Islet of Langerhans (tissue), 1 donor: ENCODE results near the gene PTH1R.

Source experiments
- FAIRE-seq: peaks from one replicate; lab custom pipeline; 2011; peaks lifted over from hg19 to GRCh38; lab: Jason Lieb, UNC

PTH1R gene

DNA sequence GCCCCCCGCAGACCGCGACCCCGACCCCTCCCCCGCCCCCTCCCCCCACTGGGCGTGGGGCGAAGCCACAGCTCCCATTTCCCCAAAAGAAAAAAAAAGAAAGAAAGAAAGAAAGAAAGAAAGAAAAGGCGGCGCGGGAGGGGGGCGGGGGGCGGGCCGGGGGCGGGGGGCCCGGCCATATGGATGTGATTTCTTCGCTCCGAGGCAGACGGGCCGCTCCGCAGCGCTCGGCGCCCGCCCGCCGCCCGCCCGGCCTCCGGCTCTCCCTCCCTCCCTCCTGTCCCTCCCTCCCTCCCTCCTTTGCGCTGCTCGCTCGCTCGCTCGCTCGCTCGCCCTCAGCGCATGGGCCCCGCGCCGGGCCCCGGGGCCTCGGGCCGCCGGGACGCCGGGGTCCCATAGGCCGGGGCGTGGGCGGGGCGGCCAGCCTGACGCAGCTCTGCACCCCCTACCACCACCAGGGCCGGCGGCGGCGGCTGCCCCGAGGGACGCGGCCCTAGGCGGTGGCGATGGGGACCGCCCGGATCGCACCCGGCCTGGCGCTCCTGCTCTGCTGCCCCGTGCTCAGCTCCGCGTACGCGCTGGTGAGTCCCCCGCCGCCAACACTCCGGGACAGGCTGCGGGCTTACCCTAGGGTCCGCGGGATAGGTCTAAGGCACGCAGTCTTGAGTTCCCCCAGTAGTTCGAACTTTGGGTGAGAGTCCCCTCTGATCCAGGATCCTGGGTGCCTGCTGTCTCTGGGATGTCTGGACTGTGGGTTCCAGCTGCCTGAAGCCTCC is 5.7 kb downstream of the PTH1R start:
- FAIRE-seq: no peak

DNA sequence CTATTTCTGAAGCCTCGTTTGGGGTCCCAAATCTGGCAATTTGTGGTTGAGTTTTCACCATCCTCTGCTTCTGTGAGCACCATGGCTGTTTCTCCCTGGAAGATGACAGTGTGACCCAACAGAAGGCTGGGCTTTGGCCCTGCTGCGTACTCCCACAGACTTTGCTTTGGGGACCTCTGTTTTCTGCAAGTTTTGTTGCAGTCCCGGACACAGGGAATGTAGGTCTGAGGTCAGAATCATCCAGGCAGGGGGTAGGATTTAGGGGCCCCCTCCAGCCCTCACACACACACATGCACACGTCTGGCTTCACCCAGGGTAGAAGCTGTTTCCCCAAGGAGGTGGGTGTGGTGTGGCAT is 6.3 kb downstream of the PTH1R start:
- no peak for FAIRE-seq

DNA sequence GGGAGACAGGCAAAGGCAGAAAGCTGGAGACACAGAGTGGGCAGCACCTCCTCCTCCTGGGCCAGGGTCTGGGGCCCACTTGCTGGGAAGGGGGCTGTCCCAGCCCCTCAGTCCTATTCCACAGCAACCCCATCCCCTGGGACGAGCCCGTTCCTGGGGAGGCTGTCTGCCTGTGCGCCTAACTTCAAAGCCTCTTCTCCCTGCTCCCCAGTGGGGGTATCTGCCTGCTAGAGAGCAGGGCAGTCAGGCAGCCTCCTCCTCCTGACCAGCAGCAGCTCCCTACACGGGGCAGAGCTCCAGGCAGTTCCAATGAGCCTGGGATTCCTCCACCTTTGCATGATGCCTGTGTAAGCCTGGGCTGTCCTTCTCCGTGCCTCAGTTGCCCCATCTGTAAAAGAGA is 6.9 kb downstream of the PTH1R start:
- FAIRE-seq: no peak

DNA sequence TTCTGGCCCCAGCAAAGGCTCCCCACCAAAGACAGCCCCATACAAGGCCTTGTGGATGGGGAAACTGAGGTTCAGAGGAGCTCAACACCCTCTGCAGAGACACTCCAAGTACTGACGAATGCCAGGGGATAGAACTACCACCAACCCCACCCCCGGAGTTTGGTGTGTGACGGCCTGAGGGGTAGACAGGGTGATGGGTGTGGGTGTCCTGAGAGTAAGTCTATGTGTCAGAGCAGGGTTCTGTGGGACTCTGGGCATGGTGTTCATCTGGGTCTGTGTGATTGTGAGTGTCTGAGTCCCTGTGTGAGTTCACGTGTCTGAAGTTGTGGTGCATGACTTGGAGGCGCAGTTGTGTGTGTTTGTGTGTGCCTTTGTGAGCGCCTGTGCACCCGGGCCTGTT is 7.4 kb downstream of the PTH1R start:
- FAIRE-seq: no peak

DNA sequence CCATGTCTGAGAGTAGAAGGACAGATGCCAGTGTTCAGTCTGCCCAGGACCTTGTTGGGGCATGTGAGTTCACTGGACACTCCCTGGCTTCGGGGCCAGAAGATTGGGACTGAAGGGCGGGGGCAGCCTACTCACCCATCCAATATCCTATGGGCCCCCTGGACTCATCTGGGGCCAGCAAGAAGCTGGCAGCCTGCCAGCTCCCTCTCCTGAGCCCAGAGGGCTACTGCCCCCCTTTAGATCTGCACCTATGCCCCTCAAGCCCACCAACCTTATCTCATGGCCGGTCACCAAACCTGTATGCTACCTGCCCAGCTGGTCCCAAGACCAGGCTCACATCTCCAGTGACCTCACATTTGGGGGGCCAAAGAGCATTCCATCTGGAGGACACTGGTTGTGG is 8.1 kb downstream of the PTH1R start:
- no peak for FAIRE-seq

DNA sequence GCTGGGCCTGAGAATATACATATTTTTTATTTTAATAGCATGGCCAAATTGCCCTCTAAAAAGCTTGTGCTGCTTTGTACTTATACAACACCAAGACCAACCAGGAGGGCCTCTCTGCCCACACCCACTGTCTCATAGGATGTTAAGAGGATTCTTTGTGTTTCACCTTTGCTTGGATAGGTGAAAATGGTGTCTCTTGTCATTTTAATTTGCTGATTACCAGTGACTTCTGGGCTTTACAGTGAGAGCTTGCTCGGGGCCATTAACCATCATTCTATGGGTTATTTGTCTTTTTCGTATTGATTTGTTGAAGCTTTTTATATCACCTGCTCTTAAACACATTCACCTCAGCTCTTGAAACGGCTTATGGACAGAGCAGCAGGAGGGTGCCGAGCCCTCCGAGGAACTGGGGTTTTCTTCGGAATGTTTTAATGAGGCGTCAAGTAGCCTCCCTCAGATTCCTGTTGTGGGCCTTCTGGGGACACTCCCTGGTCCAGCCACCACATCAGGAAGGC is 10.5 kb downstream of the PTH1R start:
- FAIRE-seq: no peak

DNA sequence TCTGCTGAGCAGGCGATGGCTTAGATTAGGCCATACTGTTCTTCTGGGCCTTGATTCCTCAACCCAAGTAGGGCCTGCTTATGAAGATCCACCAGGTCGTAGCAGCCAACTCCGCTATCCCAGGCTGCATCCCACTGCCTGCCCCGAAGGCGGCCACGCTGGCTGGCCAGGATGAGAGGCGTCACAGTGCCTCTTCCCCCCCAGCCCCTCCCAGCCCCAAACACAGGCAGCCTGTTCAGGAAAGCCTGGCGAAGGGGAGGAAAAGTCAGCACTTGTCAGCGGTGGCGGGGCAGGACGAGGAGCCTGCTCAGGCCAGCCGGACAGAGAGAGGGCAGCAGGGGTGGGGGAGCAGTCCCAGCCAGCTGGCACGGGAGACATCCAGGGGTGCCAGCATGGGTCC is 11.2 kb downstream of the PTH1R start:
- no peak for FAIRE-seq

DNA sequence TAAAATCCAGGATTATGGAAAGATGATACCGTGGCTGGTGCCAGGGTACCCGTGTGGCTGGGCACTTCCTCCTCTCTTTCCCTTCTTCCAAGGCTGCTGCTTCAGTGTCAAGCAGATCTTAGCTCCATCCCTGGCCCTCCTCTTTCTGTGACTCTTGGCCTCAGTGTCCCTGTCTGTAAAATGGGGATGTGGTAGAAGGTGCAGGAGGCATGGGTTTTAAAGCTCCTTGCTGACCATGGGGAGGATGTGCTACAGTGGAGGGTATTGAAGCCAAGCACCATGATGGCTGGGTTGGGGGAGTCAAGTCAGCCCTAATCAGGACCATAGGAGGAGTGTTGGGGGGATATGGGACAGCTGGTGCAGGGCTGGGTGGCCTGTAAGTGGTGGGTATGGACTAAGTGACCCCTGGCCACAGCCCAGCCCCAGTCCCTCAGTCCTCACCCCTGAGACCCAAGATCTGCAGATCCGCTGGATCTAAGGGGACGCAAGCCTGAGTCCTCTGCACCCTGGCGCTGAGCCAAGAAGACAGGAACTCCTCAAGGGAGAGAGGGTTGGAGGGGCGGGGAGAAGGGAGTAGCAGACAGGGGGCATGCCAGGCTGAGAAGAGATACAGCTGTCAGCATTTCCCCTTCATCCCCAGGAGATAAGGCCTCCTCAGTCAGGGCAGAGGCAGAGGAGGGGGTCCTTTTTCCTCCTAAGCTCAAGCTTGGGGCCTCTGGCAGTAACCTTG is 12.0 kb downstream of the PTH1R start:
- FAIRE-seq: no peak

DNA sequence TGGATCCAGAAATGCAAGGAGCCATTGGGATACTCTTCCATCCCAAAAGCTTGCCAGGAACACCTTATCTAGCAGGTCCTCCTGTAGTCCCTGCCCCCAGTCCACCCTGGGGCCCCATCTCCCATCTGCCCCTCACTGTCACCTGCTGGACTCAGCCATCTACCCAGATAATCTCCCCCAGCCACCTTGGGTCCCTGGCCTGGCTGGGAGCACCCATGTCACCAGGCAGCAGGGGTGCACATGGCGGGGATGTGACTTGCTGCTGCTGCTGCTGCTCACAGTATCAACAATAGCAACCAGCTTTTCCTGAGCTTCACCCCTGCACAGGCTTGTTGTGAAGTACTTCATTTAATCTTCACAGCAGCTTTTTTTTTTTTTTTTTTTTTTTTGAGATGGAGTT is 12.6 kb downstream of the PTH1R start:
- no peak for FAIRE-seq

DNA sequence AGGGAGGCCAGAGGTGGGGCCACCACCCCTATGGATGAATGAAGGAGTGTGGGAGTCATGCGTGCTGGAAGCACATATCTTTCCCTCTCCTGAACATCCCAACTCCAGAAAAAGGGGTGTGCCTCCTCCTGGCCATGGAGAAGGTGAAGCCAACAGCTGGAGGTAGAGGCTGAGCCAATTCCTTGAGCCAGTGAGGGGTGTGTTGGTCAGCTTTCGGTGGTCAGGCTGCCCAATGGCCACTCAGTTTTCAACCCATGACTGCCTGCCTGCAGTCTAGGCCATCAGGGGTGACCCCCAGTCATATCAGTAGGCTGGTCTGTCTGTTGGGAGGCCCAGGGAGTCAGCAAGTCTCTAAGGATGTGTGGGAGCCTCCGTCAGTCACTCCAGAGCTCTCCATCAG is 13.6 kb downstream of the PTH1R start:
- FAIRE-seq: no peak

DNA sequence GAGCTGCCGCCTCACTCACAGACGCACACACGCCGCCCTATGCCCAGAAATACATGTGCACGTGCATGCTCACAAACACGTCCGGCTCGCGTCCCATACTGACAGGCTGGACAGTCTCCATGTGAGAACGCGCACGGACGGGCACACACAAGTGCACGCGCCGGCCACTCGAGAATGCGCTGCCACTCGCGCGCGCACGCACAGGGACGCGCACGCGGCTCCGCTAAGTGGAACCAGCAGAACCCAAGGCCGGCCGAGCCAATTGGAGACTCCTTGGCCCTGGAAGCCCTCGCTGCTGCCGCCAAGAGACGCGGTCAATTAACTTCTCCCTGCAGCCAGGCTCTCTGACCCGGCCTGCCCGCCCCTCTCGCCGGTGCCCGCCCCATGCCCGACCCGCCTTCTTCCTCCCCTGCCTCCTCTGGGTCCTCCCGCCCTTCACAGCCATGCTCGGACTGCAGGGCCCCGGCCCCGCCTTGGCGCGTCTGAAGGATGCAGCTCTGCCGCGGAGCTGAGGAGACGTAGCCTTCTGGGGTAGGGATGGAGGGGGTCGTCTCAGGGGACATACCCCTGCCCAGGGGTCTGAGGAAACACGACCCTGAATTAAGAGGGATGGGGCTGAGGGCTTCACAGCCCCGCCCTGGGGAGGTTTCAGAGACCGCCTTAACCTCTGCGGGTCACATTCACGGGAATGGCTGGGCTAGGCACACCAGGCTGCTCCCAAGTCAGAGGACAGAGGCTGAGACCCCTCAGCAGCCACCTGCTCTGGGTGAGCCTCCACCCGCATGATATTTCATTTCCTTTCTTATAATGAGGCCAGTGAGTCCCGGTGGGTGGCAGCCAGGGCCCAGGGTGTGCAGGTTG is 15.0 kb downstream of the PTH1R start:
- FAIRE-seq: no peak

DNA sequence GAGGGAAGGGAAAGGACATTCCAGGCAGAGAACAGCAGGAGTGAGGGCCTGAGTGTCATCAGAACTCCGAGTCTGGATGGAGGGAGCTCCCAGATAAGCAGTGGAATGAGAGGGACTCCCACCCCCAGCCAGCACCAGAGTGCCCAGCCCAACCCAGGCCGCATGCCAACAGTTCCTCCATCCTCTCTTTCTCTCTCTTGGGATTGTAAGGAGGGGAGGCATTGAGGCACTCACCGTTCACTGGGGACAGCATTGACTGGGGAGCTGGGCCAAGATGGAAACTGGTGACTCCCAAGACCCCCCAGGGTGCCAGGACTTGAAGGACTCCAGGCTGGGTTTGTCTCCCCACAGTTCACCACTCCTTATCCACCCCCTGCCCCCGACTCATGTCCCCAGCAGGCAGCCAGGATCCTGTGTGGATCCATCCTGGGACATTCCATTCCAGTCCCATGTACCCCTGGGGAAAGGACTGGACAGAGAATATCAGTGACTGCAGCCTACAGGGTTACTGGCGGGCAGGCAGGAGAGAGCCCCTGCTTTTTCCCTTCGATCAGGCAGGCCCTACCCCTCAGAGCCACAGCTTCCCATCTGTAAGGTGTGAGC is 15.7 kb downstream of the PTH1R start:
- no peak for FAIRE-seq

DNA sequence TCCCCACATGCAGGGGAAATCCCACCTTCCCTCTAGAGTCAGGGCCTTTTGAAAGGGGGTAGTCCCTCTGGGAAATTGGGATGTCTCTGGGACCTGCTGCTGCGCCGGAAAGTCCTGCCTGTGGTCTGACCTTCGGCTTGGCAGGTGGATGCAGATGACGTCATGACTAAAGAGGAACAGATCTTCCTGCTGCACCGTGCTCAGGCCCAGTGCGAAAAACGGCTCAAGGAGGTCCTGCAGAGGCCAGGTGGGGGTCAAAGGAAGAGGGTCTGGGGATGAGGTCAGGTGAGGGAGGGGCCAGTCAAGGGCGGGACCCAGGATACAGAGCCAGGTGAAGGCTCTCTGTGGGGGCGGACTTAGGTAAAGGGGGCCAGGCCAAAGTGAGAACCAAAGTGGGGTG is 16.2 kb downstream of the PTH1R start:
- FAIRE-seq: no peak

DNA sequence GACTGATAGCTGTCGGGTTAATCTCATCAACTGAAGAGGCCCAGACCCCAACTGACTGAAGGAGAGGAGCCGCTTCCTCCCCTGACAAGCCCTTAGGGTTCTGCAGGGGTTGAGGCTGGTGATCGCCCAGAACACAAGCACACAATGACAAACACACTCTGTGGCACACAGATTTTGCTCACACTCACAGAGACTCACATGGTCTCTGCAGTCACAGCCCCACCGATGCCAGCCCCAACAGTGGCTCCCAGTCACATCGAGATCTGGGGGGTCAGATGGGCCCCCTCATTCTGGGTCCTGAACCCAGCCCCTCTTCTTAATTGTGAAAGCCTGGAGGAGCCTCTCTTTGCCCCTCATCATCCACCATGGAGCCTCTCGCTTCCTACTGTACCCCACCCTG is 16.7 kb downstream of the PTH1R start:
- no peak for FAIRE-seq

DNA sequence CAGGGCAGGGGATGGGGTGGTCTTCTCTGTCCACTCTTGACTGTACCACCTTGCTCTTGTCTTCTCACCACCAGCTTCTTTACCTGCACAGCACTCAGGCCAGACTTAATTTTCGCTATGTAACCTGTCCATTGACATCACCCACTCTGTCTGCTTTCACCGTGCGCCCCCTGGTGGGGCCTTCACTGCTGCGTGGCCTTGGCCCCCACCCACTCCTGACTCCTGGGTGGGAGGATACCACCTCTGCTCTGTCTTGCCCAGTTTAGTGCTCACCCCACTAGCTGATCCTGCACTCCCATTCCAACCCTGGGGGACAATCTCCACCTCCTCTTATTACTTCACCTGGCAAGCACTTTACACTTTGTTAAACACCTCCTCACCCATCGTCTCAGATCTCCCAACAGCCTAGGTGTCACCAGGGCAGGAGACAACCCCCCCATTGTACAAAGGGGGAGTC is 17.7 kb downstream of the PTH1R start:
- FAIRE-seq: no peak

DNA sequence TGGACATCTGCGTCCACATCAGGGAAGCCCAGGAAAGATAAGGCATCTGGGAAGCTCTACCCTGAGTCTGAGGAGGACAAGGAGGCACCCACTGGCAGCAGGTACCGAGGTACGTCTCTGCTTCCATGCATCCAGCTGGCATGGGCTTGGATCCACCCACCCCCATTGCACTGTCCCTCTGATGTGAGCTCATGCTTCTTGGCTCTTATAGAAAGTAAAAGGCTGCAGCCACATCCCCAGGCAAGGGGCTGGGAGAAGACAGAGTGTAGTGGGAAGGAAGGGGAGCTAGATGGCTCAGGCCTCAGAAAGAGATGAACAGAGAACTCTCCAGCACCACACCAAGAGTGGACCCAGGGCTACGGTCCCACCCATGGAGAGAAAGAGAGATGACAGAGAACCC is 18.2 kb downstream of the PTH1R start:
- no peak for FAIRE-seq

DNA sequence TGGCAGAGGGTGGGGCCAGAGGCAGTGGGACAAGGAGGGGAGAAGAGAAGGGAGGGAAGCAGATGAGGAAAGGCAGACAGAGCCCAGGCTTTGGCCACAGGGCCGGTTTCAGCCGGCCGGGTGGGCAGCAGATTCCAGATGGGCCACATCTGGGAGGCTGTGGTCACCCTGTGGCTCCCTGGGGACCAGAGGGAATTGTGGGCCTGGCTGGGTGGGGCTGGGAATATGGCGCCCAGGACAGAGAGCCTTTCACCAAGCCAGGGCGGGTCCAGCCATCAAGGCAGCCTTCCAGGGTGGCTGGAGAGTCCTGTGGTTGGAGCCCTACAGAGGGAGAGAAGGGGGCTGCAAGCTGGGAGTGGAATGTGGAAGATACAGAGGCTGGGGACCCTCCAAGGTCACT is 18.9 kb downstream of the PTH1R start:
- no peak for FAIRE-seq

DNA sequence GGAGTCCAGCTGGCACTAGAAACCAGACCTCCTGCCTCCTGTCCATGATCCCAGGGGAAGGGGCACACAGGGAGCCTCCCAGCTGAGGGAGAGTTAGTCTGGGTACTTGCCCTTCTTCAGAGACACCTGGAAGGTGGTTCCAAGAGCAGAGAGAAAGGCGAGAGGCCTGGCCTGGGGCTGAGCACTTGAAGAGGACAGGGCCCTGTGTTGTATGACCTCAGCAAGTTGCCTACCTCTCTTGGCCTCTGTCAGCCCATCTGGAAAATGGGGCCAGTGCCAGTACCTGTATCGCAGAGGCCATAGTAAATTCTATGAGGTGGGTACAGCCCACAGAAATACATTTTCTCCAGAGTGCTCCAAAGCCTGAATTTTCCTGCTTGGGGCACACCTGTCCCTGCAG is 19.5 kb downstream of the PTH1R start:
- no peak for FAIRE-seq

DNA sequence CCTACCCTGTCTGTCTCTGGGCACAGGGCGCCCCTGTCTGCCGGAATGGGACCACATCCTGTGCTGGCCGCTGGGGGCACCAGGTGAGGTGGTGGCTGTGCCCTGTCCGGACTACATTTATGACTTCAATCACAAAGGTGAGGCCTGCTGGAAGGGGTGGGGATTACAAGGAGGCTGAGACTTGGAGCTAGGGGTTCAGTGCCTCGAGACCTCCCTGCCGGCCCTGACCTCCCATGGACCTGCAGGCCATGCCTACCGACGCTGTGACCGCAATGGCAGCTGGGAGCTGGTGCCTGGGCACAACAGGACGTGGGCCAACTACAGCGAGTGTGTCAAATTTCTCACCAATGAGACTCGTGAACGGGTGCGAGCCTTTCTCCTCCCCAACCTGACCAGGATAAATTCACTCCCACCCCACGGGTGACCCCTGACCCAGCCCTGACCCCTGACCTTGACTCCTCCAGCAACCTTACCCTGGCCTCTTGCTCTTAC is 20.4 kb downstream of the PTH1R start:
- no peak for FAIRE-seq

DNA sequence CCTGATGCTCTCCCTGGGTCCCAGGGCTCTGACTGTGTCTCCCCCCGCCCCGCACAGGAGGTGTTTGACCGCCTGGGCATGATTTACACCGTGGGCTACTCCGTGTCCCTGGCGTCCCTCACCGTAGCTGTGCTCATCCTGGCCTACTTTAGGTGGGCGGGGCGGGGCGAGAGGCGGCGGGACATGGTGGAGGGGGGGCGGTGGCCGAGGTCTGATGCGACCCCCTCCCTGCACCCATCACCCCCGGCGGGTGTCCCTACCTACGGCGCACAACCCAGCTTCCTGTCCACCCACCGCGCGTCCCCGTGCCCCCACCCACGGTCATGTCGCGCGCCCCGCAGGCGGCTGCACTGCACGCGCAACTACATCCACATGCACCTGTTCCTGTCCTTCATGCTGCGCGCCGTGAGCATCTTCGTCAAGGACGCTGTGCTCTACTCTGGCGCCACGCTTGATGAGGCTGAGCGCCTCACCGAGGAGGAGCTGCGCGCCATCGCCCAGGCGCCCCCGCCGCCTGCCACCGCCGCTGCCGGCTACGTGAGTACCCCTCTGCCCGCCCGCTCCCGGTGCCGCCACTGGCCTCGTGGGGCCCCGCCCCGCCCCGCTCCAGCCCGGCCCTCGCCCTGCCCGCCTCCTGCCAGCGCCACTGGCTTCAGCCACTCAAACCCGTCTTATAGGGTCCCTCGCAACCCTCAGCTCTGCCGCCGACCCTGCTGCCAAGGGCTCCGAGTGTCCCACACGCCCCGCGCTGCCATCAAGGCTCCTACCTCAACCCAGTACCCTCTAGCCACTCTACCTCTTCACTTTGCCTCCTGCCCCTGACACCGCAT is 21.0 kb downstream of the PTH1R start:
- FAIRE-seq: no peak
